Epithelial cell of esophagus (primary cell): ENCODE results near the gene NPHP3.

Experiments
- DNase-seq: peaks from one replicate; pipeline ENCODE4 v3.0.0; 2010; ENCODE audit warnings: low read depth
- H3K4me3 ChIP-seq: 2 replicates; pipeline ENCODE4 v1.5.1; 2011; ENCODE audit warnings: mild to moderate bottlenecking, low read length, control low read depth
- TF ChIP-seq, protein P1 (sequence below): IDR thresholded peaks from 2 replicates; pipeline ENCODE4 v1.5.1; 2011; ENCODE audit warnings: low read depth, mild to moderate bottlenecking, low read length, control low read depth, inconsistent platforms; ENCODE audit not compliant: insufficient read depth; ENCODE audit errors: missing control alignments

NPHP3 gene

DNA sequence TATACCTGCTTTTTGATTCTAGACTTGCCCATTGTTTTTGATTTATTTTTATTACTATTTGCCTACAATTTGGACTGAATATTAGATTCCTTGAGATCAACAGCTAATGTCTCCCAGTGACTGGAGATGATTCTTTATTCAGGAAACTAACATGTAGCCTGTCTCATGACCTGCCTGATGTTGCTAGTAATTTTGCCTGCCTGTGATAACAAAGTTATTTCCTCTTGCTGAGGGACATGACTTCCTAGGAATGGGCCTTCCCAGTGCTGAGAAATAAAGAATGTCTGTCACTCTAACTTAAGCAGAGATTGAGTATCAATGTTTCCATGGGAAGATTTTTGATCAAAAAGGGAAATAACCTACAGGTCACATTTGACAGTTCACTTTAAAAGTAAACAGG lies 13.4 kb upstream of the NPHP3 start:
- DNase-seq = no peak
- H3K4me3 ChIP-seq = no peak overlapping the region
- TF ChIP-seq, protein P1, sequence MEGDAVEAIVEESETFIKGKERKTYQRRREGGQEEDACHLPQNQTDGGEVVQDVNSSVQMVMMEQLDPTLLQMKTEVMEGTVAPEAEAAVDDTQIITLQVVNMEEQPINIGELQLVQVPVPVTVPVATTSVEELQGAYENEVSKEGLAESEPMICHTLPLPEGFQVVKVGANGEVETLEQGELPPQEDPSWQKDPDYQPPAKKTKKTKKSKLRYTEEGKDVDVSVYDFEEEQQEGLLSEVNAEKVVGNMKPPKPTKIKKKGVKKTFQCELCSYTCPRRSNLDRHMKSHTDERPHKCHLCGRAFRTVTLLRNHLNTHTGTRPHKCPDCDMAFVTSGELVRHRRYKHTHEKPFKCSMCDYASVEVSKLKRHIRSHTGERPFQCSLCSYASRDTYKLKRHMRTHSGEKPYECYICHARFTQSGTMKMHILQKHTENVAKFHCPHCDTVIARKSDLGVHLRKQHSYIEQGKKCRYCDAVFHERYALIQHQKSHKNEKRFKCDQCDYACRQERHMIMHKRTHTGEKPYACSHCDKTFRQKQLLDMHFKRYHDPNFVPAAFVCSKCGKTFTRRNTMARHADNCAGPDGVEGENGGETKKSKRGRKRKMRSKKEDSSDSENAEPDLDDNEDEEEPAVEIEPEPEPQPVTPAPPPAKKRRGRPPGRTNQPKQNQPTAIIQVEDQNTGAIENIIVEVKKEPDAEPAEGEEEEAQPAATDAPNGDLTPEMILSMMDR = no peak

DNA sequence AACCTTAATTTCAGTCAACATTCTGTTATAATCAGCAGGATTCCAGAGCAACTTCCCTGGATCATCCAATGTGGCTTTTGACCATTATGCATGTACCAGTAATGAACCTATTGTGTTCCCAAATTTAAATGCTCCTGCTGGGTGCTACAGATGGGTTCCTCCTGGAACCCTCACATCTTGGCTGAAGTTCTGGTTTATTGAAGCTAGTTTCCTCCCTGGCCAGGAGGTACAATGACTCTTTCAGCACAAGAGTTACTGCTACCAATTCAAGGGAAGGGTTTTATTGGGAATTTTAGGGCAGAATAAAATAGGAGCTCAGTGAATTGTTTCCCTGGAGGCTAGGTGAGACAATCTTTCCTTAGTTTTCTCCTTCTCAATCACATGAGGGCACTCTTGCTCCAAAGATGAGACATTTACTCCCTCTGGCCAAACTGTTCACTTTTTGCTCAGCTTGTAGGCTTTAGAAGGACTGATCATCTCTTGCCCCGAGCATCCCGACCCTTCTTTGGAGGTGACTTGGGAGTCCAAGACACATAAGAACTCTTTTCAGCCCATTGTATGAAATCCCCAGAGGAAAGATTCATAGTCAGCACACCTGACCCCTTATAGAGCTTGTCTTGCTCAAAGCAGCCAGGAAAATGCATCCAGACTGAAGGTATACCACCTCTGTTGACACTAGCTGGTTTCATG lies 8.8 kb upstream of the NPHP3 start:
- DNase-seq = peak; percentile 64
- TF ChIP-seq, protein P1 = peak; percentile 62
- H3K4me3 ChIP-seq = no peak overlapping the region

DNA sequence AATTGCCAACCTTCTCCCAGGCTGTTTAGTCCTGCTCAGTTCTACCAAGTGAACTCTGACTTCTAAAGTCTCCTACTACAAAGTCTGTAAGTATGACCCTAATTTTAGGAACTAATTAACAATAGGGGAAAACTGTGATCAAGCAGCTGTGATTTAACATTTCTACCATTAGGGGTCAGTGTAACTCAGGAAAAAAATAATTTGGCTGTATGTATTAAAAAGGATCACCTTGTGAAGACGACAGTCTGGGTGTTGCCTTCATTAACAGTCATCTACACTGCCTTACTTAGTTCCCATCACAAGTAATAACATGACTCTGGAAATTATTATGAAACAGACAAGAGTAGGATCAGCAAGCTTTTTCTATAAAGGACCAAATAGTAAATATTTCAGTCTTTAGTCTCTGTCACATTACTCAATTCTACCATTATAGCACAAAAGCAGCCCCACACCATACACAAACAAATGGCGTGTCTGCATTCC lies 4.2 kb upstream of the NPHP3 start:
- DNase-seq = peak; percentile 80
- H3K4me3 ChIP-seq = no peak overlapping the region
- TF ChIP-seq, protein P1 = peak; percentile 60

DNA sequence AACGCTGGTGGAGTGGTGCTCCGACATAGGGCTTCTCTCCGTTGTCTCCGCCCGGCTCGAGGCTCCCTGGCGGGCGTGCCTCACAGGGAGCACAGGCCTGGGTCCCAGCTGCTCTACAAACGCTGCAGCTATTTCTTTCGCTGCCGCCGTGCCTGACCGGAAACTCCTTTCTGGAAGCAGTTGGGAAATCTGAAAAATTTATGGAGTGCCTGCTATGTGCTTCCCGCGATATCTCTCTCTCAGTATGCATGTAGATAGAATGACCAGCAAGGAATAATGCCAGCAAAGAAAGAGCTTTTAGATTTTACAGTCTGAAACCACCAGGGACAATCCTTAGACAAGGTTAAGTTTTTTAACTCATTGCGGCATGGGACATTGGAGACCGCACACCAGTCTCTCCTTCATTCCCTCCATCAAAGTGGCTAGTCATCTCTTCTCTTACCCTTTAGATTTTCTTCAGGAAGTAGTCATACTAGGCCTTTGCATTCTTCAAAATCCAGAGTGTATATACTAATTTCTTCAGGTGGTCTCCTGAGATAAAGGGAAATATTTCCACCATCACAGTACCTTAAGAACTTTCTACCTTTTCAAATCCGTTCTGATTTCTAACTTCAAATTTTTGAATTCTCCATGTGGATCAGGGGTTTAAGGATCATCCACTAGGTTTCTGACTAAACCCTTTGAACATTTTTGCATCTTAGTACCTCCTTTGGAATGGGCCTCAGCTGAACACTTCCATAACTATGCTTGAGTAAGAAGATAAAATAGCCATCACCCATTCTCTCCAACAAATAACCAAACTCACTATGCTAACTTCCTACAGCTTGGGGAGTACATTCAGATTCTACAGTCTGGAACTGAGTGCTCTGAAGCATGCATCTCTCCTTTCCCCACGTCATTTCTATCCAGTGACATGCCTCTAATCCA lies 1.1 kb upstream of the NPHP3 start:
- H3K4me3 ChIP-seq = peak overlapping the region; percentile 64
- TF ChIP-seq, protein P1 = no peak
- DNase-seq = no peak

DNA sequence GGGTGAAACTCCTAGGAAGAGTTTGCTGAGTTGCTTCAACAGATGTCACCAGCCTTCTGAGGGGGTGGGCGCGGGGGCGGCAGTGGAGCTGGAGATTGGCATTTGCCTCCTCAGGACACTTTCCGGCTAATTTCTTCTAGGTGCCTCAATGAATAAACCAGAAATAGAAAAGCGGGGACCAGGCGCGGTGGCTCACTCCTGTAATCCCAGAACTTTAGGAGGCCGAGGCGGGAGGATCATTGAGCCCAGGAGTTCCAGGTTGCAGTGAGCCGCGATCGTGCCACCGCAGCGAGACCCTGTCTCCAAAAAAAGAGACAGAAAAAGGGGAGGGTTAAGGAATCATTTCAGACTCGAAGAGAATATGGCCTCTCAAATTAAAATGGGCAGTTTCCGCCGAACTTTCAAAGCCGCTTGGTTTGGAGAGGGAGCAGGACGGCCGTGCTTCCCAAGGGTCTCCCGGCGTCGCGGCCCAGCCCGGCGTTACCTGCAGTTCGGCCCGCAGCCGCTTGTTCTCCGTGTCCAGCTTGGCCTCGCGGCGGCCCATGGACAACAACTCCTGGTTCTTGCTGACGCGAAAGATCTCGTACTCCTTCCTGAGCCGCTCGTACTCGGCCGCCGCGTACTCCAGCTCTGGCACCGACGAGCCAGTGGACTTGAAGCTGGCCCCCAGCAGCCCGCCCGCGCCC lies 587 bp downstream of the NPHP3 start:
- TF ChIP-seq, protein P1 = peak; percentile 13
- H3K4me3 ChIP-seq = peak overlapping the region; percentile 80
- peak; percentile 56 for DNase-seq

DNA sequence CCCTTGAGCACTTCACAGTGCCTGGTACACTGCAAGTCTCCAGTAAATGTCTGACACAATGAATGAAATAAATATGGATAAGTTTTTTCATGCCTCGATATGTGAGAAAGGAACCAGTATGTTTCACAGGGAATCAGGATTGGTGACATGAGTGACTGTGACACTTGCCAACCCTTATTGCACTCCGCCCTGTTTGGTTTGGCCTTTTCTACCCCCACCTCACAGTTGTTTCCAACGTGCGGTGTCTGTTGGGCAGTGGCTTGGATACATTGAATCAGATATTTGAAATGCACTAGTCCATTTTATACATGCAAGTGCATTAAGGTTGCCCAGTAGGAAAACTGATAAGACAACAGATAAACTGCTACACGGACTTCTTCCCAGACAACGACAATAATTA lies 2.0 kb downstream of the NPHP3 start:
- TF ChIP-seq, protein P1 = no peak
- no peak for DNase-seq
- H3K4me3 ChIP-seq = peak overlapping the region; percentile 25
